HEK293 (cell line): ENCODE data around the gene IL15.
A peak's percentile ranks its signal among the peaks of the same experiment; 100 is the strongest.

Experiments
- CTCF ChIA-PET: fragments of 350-600 bp; formaldehyde crosslinking; extraction: SDS; loops from one replicate; lab custom pipeline; 2021; ENCODE audit warnings: antibody characterized with exemption; lab: Yijun Ruan, JAX
- POLR2A ChIA-PET: fragments of 300-600 bp; formaldehyde crosslinking; extraction: SDS; loops from one replicate; lab custom pipeline; 2020; ENCODE audit warnings: antibody characterized with exemption, inconsistent platforms; lab: Yijun Ruan, JAX
- H3K27ac ChIP-seq: fragments of 200-500 bp; sonication (Bioruptor generic); 2 replicates; pipeline ENCODE4 v1.5.1; 2014; ENCODE audit warnings: low read depth, low read length, control low read depth, inconsistent platforms; ENCODE audit errors: extremely low read depth
- H3K36me3 ChIP-seq, 2 experiments: fragments of 200-500 bp in 1 of 2; sonication (Bioruptor generic) in 1 of 2; 1 replicate in 1 of 2; 2 replicates in 1 of 2; pipeline ENCODE4 v1.5.1; 2014 to 2017; ENCODE audit warnings: inconsistent platforms in 2 of 2, low read length in 2 of 2; ENCODE audit not compliant: control insufficient read depth in 2 of 2, insufficient read depth in 1 of 2
- H3K4me1 ChIP-seq: fragments of 200-500 bp; sonication (Bioruptor generic); 2 replicates; pipeline ENCODE4 v1.5.1; 2014; ENCODE audit warnings: mild to moderate bottlenecking, low read length, inconsistent platforms; ENCODE audit not compliant: control insufficient read depth, insufficient read depth
- H3K4me3 ChIP-seq: 2 replicates; pipeline ENCODE4 v1.5.1; 2011; ENCODE audit warnings: low read depth, mild to moderate bottlenecking, control low read depth, low read length, moderate library complexity
- H3K9me3 ChIP-seq: fragments of 200-500 bp; sonication (Bioruptor generic); 2 replicates; pipeline ENCODE4 v1.5.1; 2014; ENCODE audit warnings: low read depth, low read length, inconsistent platforms; ENCODE audit not compliant: control insufficient read depth, insufficient read depth
- BCL11A ChIP-seq: fragments of 450-650 bp; formaldehyde crosslinking; IDR thresholded peaks from 2 replicates; pipeline ENCODE4 v1.5.1; 2016; ENCODE audit warnings: low read depth, missing biosample characterization, missing genetic modification characterization
- FEZF1 ChIP-seq: fragments of 450-650 bp; formaldehyde crosslinking; IDR thresholded peaks from 2 replicates; pipeline ENCODE4 v1.5.1; 2016; ENCODE audit warnings: missing biosample characterization, missing genetic modification characterization
- GLIS2 ChIP-seq: fragments of 450-650 bp; formaldehyde crosslinking; IDR thresholded peaks from 2 replicates; pipeline ENCODE4 v1.5.1; 2016; ENCODE audit warnings: missing biosample characterization, missing genetic modification characterization
- SETDB1 ChIP-seq: IDR thresholded peaks from one replicate; pipeline ENCODE4 v1.6.1; 2017; ENCODE audit warnings: mild to moderate bottlenecking, low read length, moderate library complexity, mixed read lengths; ENCODE audit not compliant: insufficient read length
- ZBTB17 ChIP-seq: fragments of 450-650 bp; formaldehyde crosslinking; IDR thresholded peaks from 2 replicates; pipeline ENCODE4 v1.5.1; 2016; ENCODE audit warnings: missing biosample characterization, missing genetic modification characterization
- ZIC2 ChIP-seq: fragments of 450-650 bp; formaldehyde crosslinking; IDR thresholded peaks from 2 replicates; pipeline ENCODE4 v1.5.1; 2016; ENCODE audit warnings: missing biosample characterization, missing genetic modification characterization
- ZNF138 ChIP-seq: fragments of 450-650 bp; formaldehyde crosslinking; IDR thresholded peaks from 2 replicates; pipeline ENCODE4 v1.5.1; 2016; ENCODE audit warnings: missing biosample characterization, missing genetic modification characterization, borderline replicate concordance
- ZNF16 ChIP-seq: fragments of 450-650 bp; formaldehyde crosslinking; IDR thresholded peaks from 2 replicates; pipeline ENCODE4 v1.5.1; 2016; ENCODE audit warnings: low read depth, missing biosample characterization, missing genetic modification characterization
- ZNF202 ChIP-seq: fragments of 450-650 bp; formaldehyde crosslinking; IDR thresholded peaks from 2 replicates; pipeline ENCODE4 v1.5.1; 2016; ENCODE audit warnings: missing biosample characterization, missing genetic modification characterization, borderline replicate concordance
- ZNF324 ChIP-seq: fragments of 450-650 bp; formaldehyde crosslinking; IDR thresholded peaks from 2 replicates; pipeline ENCODE4 v1.5.1; 2016; ENCODE audit warnings: missing biosample characterization, missing genetic modification characterization
- ZNF530 ChIP-seq: fragments of 450-650 bp; formaldehyde crosslinking; IDR thresholded peaks from 2 replicates; pipeline ENCODE4 v1.5.1; 2016; ENCODE audit warnings: low read depth, missing biosample characterization, missing genetic modification characterization
- ZNF549 ChIP-seq: fragments of 450-650 bp; IDR thresholded peaks from 2 replicates; pipeline ENCODE4 v1.5.1; 2018; ENCODE audit warnings: missing biosample characterization, missing genetic modification characterization, mild to moderate bottlenecking, inconsistent platforms, moderate library complexity
- ZNF558 ChIP-seq: fragments of 450-650 bp; formaldehyde crosslinking; IDR thresholded peaks from 2 replicates; pipeline ENCODE4 v1.5.1; 2016; ENCODE audit warnings: missing biosample characterization, missing genetic modification characterization
- ZNF610 ChIP-seq: fragments of 450-650 bp; formaldehyde crosslinking; IDR thresholded peaks from 2 replicates; pipeline ENCODE4 v1.5.1; 2016; ENCODE audit warnings: missing biosample characterization, missing genetic modification characterization, borderline replicate concordance
- ZNF621 ChIP-seq: fragments of 450-650 bp; formaldehyde crosslinking; IDR thresholded peaks from 2 replicates; pipeline ENCODE4 v1.5.1; 2017; ENCODE audit warnings: missing biosample characterization, missing genetic modification characterization
- ZNF629 ChIP-seq: fragments of 450-650 bp; formaldehyde crosslinking; IDR thresholded peaks from 2 replicates; pipeline ENCODE4 v1.5.1; 2017; ENCODE audit warnings: missing biosample characterization, missing genetic modification characterization
- ZNF677 ChIP-seq: fragments of 450-650 bp; IDR thresholded peaks from 2 replicates; pipeline ENCODE4 v1.5.0; 2018; ENCODE audit warnings: missing biosample characterization, mild to moderate bottlenecking, missing genetic modification characterization, moderate library complexity
- ZNF707 ChIP-seq: fragments of 450-650 bp; formaldehyde crosslinking; IDR thresholded peaks from 2 replicates; pipeline ENCODE4 v1.5.1; 2016; ENCODE audit warnings: missing biosample characterization, missing genetic modification characterization
- ZNF837 ChIP-seq: fragments of 450-650 bp; formaldehyde crosslinking; IDR thresholded peaks from 2 replicates; pipeline ENCODE4 v1.5.1; 2016; ENCODE audit warnings: missing biosample characterization, missing genetic modification characterization
- ZXDB ChIP-seq: fragments of 450-650 bp; formaldehyde crosslinking; IDR thresholded peaks from 2 replicates; pipeline ENCODE4 v1.5.1; 2016; ENCODE audit warnings: missing biosample characterization, missing genetic modification characterization
- TF ChIP-seq, protein P1 (sequence below): fragments of 450-650 bp; formaldehyde crosslinking; IDR thresholded peaks from 2 replicates; pipeline ENCODE4 v1.5.1; 2016; ENCODE audit warnings: missing biosample characterization, missing genetic modification characterization
- TF ChIP-seq, protein P2 (sequence below): fragments of 450-650 bp; formaldehyde crosslinking; IDR thresholded peaks from 2 replicates; pipeline ENCODE4 v1.5.1; 2016; ENCODE audit warnings: missing biosample characterization, missing genetic modification characterization
- TF ChIP-seq, protein P3 (sequence below): fragments of 450-650 bp; formaldehyde crosslinking; conservative IDR thresholded peaks from 2 replicates; pipeline ENCODE4 v1.5.1; 2016; ENCODE audit warnings: low read depth, missing biosample characterization, missing genetic modification characterization

Gene IL15

DNA sequence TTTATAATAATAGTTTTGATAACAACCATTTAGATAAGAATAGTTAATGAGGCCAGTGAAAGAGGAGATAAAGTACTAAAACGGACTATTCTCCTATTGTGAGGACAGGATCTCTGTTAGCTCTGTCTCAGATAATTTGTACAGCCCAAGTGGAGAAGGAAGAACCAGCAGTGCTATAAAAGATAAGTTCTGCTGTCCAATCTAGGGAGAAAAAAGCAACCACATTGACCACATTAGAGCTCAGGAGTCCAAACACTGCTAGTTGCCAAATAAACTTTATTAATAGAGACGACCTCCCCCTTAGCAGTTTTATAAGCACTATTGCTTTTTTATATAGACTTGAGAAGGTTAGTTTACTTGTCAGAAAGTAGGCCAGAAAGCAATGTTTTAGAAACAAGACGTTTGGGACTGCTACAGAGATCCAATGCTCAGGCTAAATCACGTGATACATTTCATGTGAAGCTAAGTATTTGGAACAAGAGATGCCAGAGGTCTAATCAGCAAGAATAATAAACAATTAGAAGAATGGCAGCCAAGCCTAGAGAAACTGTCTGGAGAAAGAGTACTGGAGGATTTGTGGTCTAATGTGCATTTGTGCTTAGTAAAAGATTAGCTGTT is 15.9 kb downstream of the IL15 start:
- TF ChIP-seq, protein P1, sequence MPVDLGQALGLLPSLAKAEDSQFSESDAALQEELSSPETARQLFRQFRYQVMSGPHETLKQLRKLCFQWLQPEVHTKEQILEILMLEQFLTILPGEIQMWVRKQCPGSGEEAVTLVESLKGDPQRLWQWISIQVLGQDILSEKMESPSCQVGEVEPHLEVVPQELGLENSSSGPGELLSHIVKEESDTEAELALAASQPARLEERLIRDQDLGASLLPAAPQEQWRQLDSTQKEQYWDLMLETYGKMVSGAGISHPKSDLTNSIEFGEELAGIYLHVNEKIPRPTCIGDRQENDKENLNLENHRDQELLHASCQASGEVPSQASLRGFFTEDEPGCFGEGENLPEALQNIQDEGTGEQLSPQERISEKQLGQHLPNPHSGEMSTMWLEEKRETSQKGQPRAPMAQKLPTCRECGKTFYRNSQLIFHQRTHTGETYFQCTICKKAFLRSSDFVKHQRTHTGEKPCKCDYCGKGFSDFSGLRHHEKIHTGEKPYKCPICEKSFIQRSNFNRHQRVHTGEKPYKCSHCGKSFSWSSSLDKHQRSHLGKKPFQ (tag by site-specific recombination), result no peak
- TF ChIP-seq ZNF621 (tag by site-specific recombination) (no peak), ZNF707 (tag by site-specific recombination) (no peak), ZNF324 (tag by site-specific recombination) (no peak), SETDB1 (peak; percentile 17), ZNF202 (tag by site-specific recombination) (no peak), ZNF629 (tag by site-specific recombination) (no peak), ZNF677 (tag by site-specific recombination) (no peak), ZNF16 (no peak), ZNF138 (no peak), FEZF1 (tag by site-specific recombination) (peak; percentile 36; the same call in 1 of the 2 replicates), ZBTB17 (tag by site-specific recombination) (no peak), ZIC2 (tag by site-specific recombination) (no peak), ZNF530 (tag by site-specific recombination) (no peak), ZNF837 (no peak), ZXDB (tag by site-specific recombination) (peak; percentile 22; the same call in 1 of the 2 replicates), GLIS2 (tag by site-specific recombination) (no peak), ZNF610 (no peak), ZNF549 (no peak), ZNF558 (tag by site-specific recombination) (no peak), BCL11A (tag by site-specific recombination) (no peak)
- TF ChIP-seq, protein P2, sequence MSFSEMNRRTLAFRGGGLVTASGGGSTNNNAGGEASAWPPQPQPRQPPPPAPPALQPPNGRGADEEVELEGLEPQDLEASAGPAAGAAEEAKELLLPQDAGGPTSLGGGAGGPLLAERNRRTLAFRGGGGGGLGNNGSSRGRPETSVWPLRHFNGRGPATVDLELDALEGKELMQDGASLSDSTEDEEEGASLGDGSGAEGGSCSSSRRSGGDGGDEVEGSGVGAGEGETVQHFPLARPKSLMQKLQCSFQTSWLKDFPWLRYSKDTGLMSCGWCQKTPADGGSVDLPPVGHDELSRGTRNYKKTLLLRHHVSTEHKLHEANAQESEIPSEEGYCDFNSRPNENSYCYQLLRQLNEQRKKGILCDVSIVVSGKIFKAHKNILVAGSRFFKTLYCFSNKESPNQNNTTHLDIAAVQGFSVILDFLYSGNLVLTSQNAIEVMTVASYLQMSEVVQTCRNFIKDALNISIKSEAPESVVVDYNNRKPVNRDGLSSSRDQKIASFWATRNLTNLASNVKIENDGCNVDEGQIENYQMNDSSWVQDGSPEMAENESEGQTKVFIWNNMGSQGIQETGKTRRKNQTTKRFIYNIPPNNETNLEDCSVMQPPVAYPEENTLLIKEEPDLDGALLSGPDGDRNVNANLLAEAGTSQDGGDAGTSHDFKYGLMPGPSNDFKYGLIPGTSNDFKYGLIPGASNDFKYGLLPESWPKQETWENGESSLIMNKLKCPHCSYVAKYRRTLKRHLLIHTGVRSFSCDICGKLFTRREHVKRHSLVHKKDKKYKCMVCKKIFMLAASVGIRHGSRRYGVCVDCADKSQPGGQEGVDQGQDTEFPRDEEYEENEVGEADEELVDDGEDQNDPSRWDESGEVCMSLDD (tag by site-specific recombination), result no peak
- TF ChIP-seq, protein P3, sequence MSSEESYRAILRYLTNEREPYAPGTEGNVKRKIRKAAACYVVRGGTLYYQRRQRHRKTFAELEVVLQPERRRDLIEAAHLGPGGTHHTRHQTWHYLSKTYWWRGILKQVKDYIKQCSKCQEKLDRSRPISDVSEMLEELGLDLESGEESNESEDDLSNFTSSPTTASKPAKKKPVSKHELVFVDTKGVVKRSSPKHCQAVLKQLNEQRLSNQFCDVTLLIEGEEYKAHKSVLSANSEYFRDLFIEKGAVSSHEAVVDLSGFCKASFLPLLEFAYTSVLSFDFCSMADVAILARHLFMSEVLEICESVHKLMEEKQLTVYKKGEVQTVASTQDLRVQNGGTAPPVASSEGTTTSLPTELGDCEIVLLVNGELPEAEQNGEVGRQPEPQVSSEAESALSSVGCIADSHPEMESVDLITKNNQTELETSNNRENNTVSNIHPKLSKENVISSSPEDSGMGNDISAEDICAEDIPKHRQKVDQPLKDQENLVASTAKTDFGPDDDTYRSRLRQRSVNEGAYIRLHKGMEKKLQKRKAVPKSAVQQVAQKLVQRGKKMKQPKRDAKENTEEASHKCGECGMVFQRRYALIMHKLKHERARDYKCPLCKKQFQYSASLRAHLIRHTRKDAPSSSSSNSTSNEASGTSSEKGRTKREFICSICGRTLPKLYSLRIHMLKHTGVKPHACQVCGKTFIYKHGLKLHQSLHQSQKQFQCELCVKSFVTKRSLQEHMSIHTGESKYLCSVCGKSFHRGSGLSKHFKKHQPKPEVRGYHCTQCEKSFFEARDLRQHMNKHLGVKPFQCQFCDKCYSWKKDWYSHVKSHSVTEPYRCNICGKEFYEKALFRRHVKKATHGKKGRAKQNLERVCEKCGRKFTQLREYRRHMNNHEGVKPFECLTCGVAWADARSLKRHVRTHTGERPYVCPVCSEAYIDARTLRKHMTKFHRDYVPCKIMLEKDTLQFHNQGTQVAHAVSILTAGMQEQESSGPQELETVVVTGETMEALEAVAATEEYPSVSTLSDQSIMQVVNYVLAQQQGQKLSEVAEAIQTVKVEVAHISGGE (tag by site-specific recombination), result no peak
- no peak overlapping the region for H3K27ac ChIP-seq
- ChIA-PET POLR2A (interaction anchor here (0.6 kb wide), 1 partner anchor 611 kb away, joined by 3 read pairs; no protein-coding TSS in a partner anchor), CTCF (interaction anchor here (0.6 to 1.4 kb wide), 2 partner anchors 27 to 305 kb away, joined by 3 to 5 read pairs; no protein-coding TSS in a partner anchor)
- no peak overlapping the region for H3K4me3 ChIP-seq
- H3K36me3 ChIP-seq, result no peaks in the 10 kb centered on the region
- peaks cover 4% of the 10 kb centered on the region; the same call in 1 of the 2 replicates for H3K4me1 ChIP-seq
- no peaks in the 10 kb centered on the region for H3K9me3 ChIP-seq
